Thymus (tissue), 11 donors: ENCODE results near the gene OR2T1. TPM values are rescaled to one million over a fixed set of nuclear protein-coding genes. Genes with fewer than 3 reads are reported as not detected.
"Not testable (repeated sequence)": the region's sequence is repeated elsewhere in the genome, so short reads cannot be mapped to it uniquely, and the experiment has no call there.

Experiments
- DNase-seq, 9 donors: peaks; one replicate each; pipeline ENCODE4 v3.0.0-alpha.2; 2013; ENCODE audit warnings: low spot score in 9 of 9, low read depth in 6 of 9, missing footprints in 1 of 9
- H3K27ac ChIP-seq, 2 donors: one replicate each; pipeline ENCODE4 v1.5.1; 2013; ENCODE audit warnings: control low read depth in 1 of 2, low read depth in 1 of 2, low read length in 1 of 2, mild to moderate bottlenecking in 1 of 2, moderate library complexity in 1 of 2
- H3K27me3 ChIP-seq, 2 donors: one replicate each; pipeline ENCODE4 v1.5.1; 2013; ENCODE audit warnings: low read length in 1 of 2; ENCODE audit not compliant: control insufficient read depth in 2 of 2, insufficient read depth in 1 of 2
- H3K36me3 ChIP-seq, 2 donors: one replicate each; pipeline ENCODE4 v1.5.1; 2013; ENCODE audit warnings: low read length in 1 of 2, mild to moderate bottlenecking in 1 of 2, moderate library complexity in 1 of 2; ENCODE audit not compliant: control insufficient read depth in 2 of 2, insufficient read depth in 2 of 2
- H3K4me1 ChIP-seq, 2 donors: one replicate each; pipeline ENCODE4 v1.5.1; 2013; ENCODE audit warnings: low read length in 2 of 2; ENCODE audit not compliant: control insufficient read depth in 2 of 2, insufficient read depth in 2 of 2
- H3K4me3 ChIP-seq, 2 donors: one replicate each; pipeline ENCODE4 v1.5.1; 2013; ENCODE audit warnings: low read length in 2 of 2, control low read depth in 1 of 2, mild to moderate bottlenecking in 1 of 2
- H3K9me3 ChIP-seq, 2 donors: one replicate each; pipeline ENCODE4 v1.5.1; 2013; ENCODE audit warnings: low read length in 1 of 2, mild to moderate bottlenecking in 1 of 2; ENCODE audit not compliant: control insufficient read depth in 2 of 2, insufficient read depth in 1 of 2
- WGBS: extraction: QIAGEN DNeasy Blood & Tissue Kit; methylation state at CpG from one replicate; pipeline ENCODE4 v1.1.7; 2013; 5-methylcytosine and 5-hydroxymethylcytosine counted together
- polyA plus RNA-seq: library from polyadenylated mRNA; stranded (reverse); fragments of 200-250 nt; gene quantifications from one replicate; pipeline ENCODE4 v1.2.3, GENCODE V29; 2013
- total RNA-seq: library from RNA; stranded (reverse); fragments of 120-200 nt; gene quantifications from one replicate; pipeline ENCODE4 v1.2.4, GENCODE V29; 2013
- donor health status: healthy.

The OR2T1 gene
- total and polyA plus RNA-seq, 2 donors = 0.02 TPM; not detected in 1

- H3K36me3 ChIP-seq, H3K27me3 ChIP-seq, H3K27ac ChIP-seq, H3K4me3 ChIP-seq, H3K9me3 ChIP-seq, H3K4me1 ChIP-seq, DNase-seq: not testable (repeated sequence)
- WGBS = no CpG with 5 or more reads among the region's 2 CpGs
Observed at GRCh38 chr1:248445399-248445798, 42.6 kb downstream of the OR2T1 start, which contains the start of gene OR2T2. Gene OR2T2 (plus strand): TSS chr1:248445637. CDS start chr1:248452798, 7,161 bp downstream.

DNA sequence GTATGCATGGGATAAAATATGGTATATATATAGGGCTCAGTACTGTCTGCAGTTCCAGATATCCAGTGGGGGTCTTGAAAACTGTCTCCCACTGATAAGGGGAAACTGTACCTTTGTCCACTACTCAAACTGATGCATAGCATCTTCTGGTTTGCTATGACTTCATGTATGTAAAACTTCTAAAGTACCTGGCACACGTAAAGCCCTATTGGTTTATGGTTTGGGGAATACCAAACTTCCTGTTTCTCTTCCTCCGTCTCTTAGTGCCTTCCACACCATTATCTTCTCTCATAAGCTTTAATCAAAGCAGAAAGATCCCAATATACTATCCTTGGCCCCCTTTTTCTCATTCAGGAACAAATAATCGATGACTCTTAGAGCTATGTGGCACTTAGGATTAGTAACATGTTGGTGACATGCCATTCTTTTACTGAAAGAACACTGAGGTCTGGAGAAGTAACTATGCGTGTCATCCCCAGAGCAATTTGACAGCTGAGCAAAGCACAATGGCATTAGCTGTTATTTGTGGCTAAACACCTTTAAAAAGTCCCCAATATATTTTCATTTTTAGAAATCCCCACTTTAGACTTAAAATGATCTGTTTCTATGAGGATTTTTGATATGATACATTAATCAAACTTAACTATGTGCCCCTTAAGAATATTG is 45.7 kb downstream of the OR2T1 start:
- not testable (repeated sequence) for H3K9me3 ChIP-seq, H3K27ac ChIP-seq, H3K4me1 ChIP-seq, H3K36me3 ChIP-seq, H3K27me3 ChIP-seq, DNase-seq, H3K4me3 ChIP-seq
- no CpG with 5 or more reads among the region's 4 CpGs for WGBS

- WGBS = 93% methylated on average over 5 of the region's 6 CpGs
- not testable (repeated sequence) for H3K27ac ChIP-seq
Observed at GRCh38 chr1:248449821-248450465, 47.1 kb downstream of the OR2T1 start.

DNA sequence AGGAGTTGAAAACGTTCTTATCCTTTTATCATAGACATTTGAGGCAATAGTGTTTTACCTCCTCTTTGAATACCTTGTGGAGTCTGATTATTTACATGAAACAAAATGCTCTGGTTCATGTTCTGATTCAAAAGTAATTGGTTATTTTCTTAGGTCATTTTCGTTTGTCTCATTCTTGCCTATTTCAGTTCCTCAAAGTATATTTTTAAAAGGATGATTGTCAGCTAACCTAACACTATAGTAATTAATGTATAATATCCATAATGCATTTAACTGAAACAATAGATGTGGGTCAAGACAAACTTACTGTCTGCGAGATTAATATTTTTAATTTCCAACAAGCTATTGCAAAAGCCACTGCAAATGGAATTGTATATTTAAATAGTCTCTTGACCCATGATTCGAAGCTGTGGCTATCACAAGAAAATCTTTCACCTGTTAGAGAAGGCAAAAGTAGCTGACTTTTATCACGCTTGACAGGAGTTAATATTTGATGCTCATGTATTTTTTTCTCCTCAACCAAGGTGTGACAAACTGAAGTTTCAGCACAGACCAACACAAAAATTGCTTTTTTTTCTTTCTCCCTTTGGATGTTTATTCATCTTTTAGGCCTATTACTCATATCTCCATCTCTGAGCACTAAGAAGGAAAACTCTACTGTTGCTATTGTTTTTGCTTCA is 47.8 kb downstream of the OR2T1 start:
- H3K4me3 ChIP-seq, H3K36me3 ChIP-seq, H3K9me3 ChIP-seq, H3K27me3 ChIP-seq, H3K27ac ChIP-seq, DNase-seq, H3K4me1 ChIP-seq: not testable (repeated sequence)
- whole genome bisulfite sequencing = 66% methylated on average over 2 of the region's 5 CpGs

More at GRCh38 chr1:248449821-248450465, 47.1 kb downstream of the OR2T1 start:
- H3K9me3 ChIP-seq, H3K4me1 ChIP-seq, H3K4me3 ChIP-seq, H3K36me3 ChIP-seq, H3K27me3 ChIP-seq, DNase-seq: not testable (repeated sequence)

DNA sequence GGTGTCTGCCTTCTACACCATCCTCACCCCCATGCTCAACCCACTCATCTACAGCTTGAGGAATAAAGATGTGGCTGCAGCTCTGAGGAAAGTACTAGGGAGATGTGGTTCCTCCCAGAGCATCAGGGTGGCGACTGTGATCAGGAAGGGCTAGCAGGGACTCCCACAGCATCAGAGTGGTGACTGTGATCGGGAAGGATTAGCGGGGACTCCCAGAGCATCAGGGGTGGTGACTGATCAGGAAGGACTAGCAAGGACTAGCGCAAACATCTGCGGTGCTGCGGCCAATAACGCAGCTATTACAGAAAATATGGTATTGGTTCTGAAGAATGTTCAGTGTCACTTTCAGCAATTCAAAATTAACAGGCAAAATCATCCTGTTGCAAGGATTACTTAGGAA is 50.8 kb downstream of the OR2T1 start:
- not testable (repeated sequence) for H3K4me3 ChIP-seq, DNase-seq, H3K27ac ChIP-seq, H3K36me3 ChIP-seq, H3K27me3 ChIP-seq, H3K9me3 ChIP-seq, H3K4me1 ChIP-seq
- WGBS = 93% methylated on average over 7 of the region's 7 CpGs

GRCh38 chr1:248455045-248455444 is 52.2 kb downstream of the OR2T1 start:
- WGBS = 99% methylated on average over 2 of the region's 4 CpGs
- H3K4me1 ChIP-seq, H3K27me3 ChIP-seq, H3K4me3 ChIP-seq, H3K9me3 ChIP-seq, H3K27ac ChIP-seq, DNase-seq, H3K36me3 ChIP-seq: not testable (repeated sequence)

GRCh38 chr1:248456635-248457034 is 53.8 kb downstream of the OR2T1 start:
- no CpG with 5 or more reads among the region's 2 CpGs for WGBS
- H3K9me3 ChIP-seq, H3K27me3 ChIP-seq, H3K4me3 ChIP-seq, H3K4me1 ChIP-seq, H3K36me3 ChIP-seq, H3K27ac ChIP-seq, DNase-seq: not testable (repeated sequence)

Other genes with a start within 250 kb of the OR2T1 start
- not detected for gene OR2M2, start 228.2 kb upstream of the OR2T1 start, total RNA-seq
- not detected for gene OR2M2, start 228.2 kb upstream of the OR2T1 start, polyA plus RNA-seq
- not detected for gene OR2M3, start 205.8 kb upstream of the OR2T1 start, total RNA-seq
- gene OR2M3, start 205.8 kb upstream of the OR2T1 start, polyA plus RNA-seq = not detected
- gene OR2M4, start 171.6 kb upstream of the OR2T1 start, total RNA-seq = not detected
- under 0.01 TPM for gene OR2M4, start 171.6 kb upstream of the OR2T1 start, polyA plus RNA-seq
- not detected for gene OR2T33, start 125.1 kb upstream of the OR2T1 start, total RNA-seq
- not detected for gene OR2T33, start 125.1 kb upstream of the OR2T1 start, polyA plus RNA-seq
- gene OR2T12, start 99.6 kb upstream of the OR2T1 start, total RNA-seq = not detected
- not detected for gene OR2T12, start 99.6 kb upstream of the OR2T1 start, polyA plus RNA-seq
- gene OR2M7, start 78.5 kb upstream of the OR2T1 start, total RNA-seq = not detected
- not detected for gene OR2M7, start 78.5 kb upstream of the OR2T1 start, polyA plus RNA-seq
- gene OR14C36, start 54.3 kb upstream of the OR2T1 start, total RNA-seq = not detected
- 0.07 TPM for gene OR14C36, start 54.3 kb upstream of the OR2T1 start, polyA plus RNA-seq
- not detected for gene OR2T4, start 41.4 kb upstream of the OR2T1 start, total RNA-seq
- not detected for gene OR2T4, start 41.4 kb upstream of the OR2T1 start, polyA plus RNA-seq
- gene OR2T6, start 27.3 kb upstream of the OR2T1 start, total RNA-seq = not detected
- gene OR2T6, start 27.3 kb upstream of the OR2T1 start, polyA plus RNA-seq = not detected
- gene OR2T2, start 42.6 kb downstream of the OR2T1 start, total RNA-seq = not detected
- gene OR2T2, start 42.6 kb downstream of the OR2T1 start, polyA plus RNA-seq = under 0.01 TPM
- gene OR2T3, start 70.3 kb downstream of the OR2T1 start, total RNA-seq = not detected
- gene OR2T3, start 70.3 kb downstream of the OR2T1 start, polyA plus RNA-seq = 0.11 TPM
- not detected for gene OR2T5, start 85.5 kb downstream of the OR2T1 start, total RNA-seq
- gene OR2T5, start 85.5 kb downstream of the OR2T1 start, polyA plus RNA-seq = not detected
- gene OR2G6, start 105.0 kb downstream of the OR2T1 start, total RNA-seq = not detected
- gene OR2G6, start 105.0 kb downstream of the OR2T1 start, polyA plus RNA-seq = 0.05 TPM
- gene OR2T29, start 159.7 kb downstream of the OR2T1 start, total RNA-seq = not detected
- not detected for gene OR2T29, start 159.7 kb downstream of the OR2T1 start, polyA plus RNA-seq
- gene OR2T34, start 171.7 kb downstream of the OR2T1 start, total RNA-seq = not detected
- gene OR2T34, start 171.7 kb downstream of the OR2T1 start, polyA plus RNA-seq = 0.02 TPM
- not detected for gene OR2T10, start 194.7 kb downstream of the OR2T1 start, total RNA-seq
- not detected for gene OR2T10, start 194.7 kb downstream of the OR2T1 start, polyA plus RNA-seq
- under 0.01 TPM for gene OR2T11, start 232.0 kb downstream of the OR2T1 start, total RNA-seq
- not detected for gene OR2T11, start 232.0 kb downstream of the OR2T1 start, polyA plus RNA-seq
- not detected for gene OR2T35, start 242.2 kb downstream of the OR2T1 start, total RNA-seq
- gene OR2T35, start 242.2 kb downstream of the OR2T1 start, polyA plus RNA-seq = not detected